Midbrain (tissue), 1 donor: ENCODE measurements around the gene MRPS23.

ENCODE experiments used
- DNase-seq: peaks from one replicate; lab custom pipeline; 2025; lab: John Stamatoyannopoulos, UW

The MRPS23 gene

GRCh38 chr17:57849874-57850754, at the start of gene MRPS23:
MRPS23 (minus strand) TSS chr17:57850044; CDS start chr17:57850010, 34 bp downstream.
- DNase-seq = peak; percentile 98

GRCh38 chr17:57899391-57899790, 49.5 kb upstream of the MRPS23 start:
- no peak for DNase-seq

- DNase-seq = peak; percentile 76
Observed at GRCh38 chr17:57898487-57899311, 48.9 kb upstream of the MRPS23 start.

GRCh38 chr17:57895382-57896060, 45.7 kb upstream of the MRPS23 start:
- no peak for DNase-seq

- DNase-seq = no peak
Observed at GRCh38 chr17:57894848-57895247, 45.0 kb upstream of the MRPS23 start.

GRCh38 chr17:57892820-57893595, 43.2 kb upstream of the MRPS23 start:
- DNase-seq = peak; percentile 90

GRCh38 chr17:57892146-57892819, 42.4 kb upstream of the MRPS23 start:
- peak; percentile 82 for DNase-seq

- no peak for DNase-seq
Observed at GRCh38 chr17:57890857-57891232, 41.0 kb upstream of the MRPS23 start.

GRCh38 chr17:57889892-57890856, 40.3 kb upstream of the MRPS23 start:
- no peak for DNase-seq

- no peak for DNase-seq
Observed at GRCh38 chr17:57889252-57889651, 39.4 kb upstream of the MRPS23 start.

- DNase-seq = no peak
Observed at GRCh38 chr17:57888311-57889216, 38.7 kb upstream of the MRPS23 start.

GRCh38 chr17:57887161-57887560, 37.3 kb upstream of the MRPS23 start:
- DNase-seq = no peak

- DNase-seq = no peak
Observed at GRCh38 chr17:57886020-57886419, 36.2 kb upstream of the MRPS23 start.

GRCh38 chr17:57885148-57885915, 35.5 kb upstream of the MRPS23 start:
- no peak for DNase-seq

GRCh38 chr17:57881783-57882351, 32.0 kb upstream of the MRPS23 start:
- no peak for DNase-seq

GRCh38 chr17:57881143-57881542, 31.3 kb upstream of the MRPS23 start:
- no peak for DNase-seq

GRCh38 chr17:57880086-57880456, 30.2 kb upstream of the MRPS23 start:
- DNase-seq = no peak
